Measurements from ENCODE around the gene ATP6V1G1.

DNA sequence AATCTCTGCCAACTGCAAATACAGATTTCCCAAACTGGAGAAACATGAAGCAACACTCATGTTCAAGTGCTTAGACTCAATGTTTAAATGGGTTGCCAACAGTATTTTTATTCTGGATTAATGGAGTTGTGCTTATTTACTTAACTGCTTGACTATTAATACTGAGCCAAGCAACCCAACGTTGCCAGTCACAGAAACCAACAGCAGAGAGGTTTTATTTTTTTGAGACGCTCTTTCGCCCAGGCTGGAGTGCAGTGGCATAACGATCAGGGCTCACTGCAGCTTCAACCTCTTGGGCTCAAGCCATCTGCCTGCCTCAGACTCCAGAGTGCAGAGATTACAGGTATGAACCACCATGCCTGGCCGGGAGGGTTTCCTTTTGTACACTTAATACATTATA, 15.1 kb downstream of the ATP6V1G1 start:
- TF ChIP-seq CTCF (conservative IDR thresholded peaks at IDR 0.05 in 1 of 2, IDR thresholded peaks at IDR 0.05 in 1 of 2; ENCODE audit: low read depth in 1 of 2, low read length in 2 of 2) (no peak), EZH2 (IDR thresholded peaks at IDR 0.05; ENCODE audit: low read length, missing control alignments) (no peak)

All from fibroblast of lung (primary cell).